Panc1 (cell line): ENCODE results near the gene ATP13A2.

Experiments
- POLR2AphosphoS5 ChIP-seq: IDR thresholded peaks from 2 replicates; pipeline ENCODE4 v1.6.1; 2012; ENCODE audit warnings: mild to moderate bottlenecking, low read depth, low read length, moderate library complexity
- TF ChIP-seq, protein P1 (sequence below): fragments of 450-650 bp; IDR thresholded peaks from 2 replicates; pipeline ENCODE4 v1.5.1; 2017; ENCODE audit warnings: mild to moderate bottlenecking

GRCh38 chr1:17027900-17028299, 16.2 kb upstream of the ATP13A2 start:
- TF ChIP-seq, protein P1, sequence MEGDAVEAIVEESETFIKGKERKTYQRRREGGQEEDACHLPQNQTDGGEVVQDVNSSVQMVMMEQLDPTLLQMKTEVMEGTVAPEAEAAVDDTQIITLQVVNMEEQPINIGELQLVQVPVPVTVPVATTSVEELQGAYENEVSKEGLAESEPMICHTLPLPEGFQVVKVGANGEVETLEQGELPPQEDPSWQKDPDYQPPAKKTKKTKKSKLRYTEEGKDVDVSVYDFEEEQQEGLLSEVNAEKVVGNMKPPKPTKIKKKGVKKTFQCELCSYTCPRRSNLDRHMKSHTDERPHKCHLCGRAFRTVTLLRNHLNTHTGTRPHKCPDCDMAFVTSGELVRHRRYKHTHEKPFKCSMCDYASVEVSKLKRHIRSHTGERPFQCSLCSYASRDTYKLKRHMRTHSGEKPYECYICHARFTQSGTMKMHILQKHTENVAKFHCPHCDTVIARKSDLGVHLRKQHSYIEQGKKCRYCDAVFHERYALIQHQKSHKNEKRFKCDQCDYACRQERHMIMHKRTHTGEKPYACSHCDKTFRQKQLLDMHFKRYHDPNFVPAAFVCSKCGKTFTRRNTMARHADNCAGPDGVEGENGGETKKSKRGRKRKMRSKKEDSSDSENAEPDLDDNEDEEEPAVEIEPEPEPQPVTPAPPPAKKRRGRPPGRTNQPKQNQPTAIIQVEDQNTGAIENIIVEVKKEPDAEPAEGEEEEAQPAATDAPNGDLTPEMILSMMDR = no peak
- no peak for TF ChIP-seq POLR2AphosphoS5
